K562 (cell line): ENCODE data around the gene SPTLC3. TPM values are rescaled to one million over a fixed set of nuclear protein-coding genes. Genes with fewer than 3 reads are reported as not detected.

Source experiments
- EWSR1 ChIP-seq: fragments of 450-650 bp; IDR thresholded peaks from 2 replicates; pipeline ENCODE4 v1.6.1; 2018; ENCODE audit warnings: borderline replicate concordance, mild to moderate bottlenecking, low read depth, moderate library complexity; ENCODE audit not compliant: partially characterized antibody
- NUFIP1 ChIP-seq: fragments of 450-650 bp; IDR thresholded peaks from 2 replicates; pipeline ENCODE4 v1.6.1; 2018; ENCODE audit not compliant: partially characterized antibody
- PHB ChIP-seq: fragments of 250-450 bp; sonication (Bioruptor Pico); IDR thresholded peaks from 2 replicates; pipeline ENCODE4 v1.5.0; 2021
- polyA plus RNA-seq, 8 experiments: library from polyadenylated mRNA; depleted of rRNA in 4 of 8; stranded (reverse) in 5 of 8; unstranded in 3 of 8; fragments of >200 nt; fragmentation: Nextera tagmentation in 2 of 8; fragmentation: Illumina TruSeq in 1 of 8; extraction: Ambion mirVana in 2 of 8; extraction: Trizol in 1 of 8; gene quantifications; 2 replicates each; pipeline versions ENCODE4 v1.2.1 to v1.2.3, GENCODE V29; 2011 to 2014; ENCODE audit warnings: inconsistent platforms in 1 of 8, missing spikeins in 1 of 8
- total RNA-seq, 7 experiments: library from RNA; depleted of rRNA in 6 of 7; stranded (reverse); fragments of >200 nt in 6 of 7; fragmentation: Illumina TruSeq in 2 of 7; extraction: Trizol in 2 of 7; gene quantifications; 2 replicates each; pipeline versions ENCODE4 v1.2.1 to v1.2.3, GENCODE V29; 2011 to 2021; ENCODE audit warnings: low replicate concordance in 1 of 7
- TF ChIP-seq, protein P1 (sequence below), 2 experiments: fragments of 150-350 bp in 1 of 2; IDR thresholded peaks; 2 replicates each; pipeline ENCODE4 v1.6.1; 2012 to 2016; ENCODE audit warnings: low read depth in 2 of 2, low read length in 2 of 2, mild to moderate bottlenecking in 1 of 2, moderate library complexity in 1 of 2
- TF ChIP-seq, protein P2 (sequence below): fragments of 250-450 bp; sonication (Bioruptor Pico); IDR thresholded peaks from 2 replicates; pipeline ENCODE4 v1.4.0; 2020; ENCODE audit warnings: mild to moderate bottlenecking, moderate library complexity, borderline replicate concordance
- TF ChIP-seq, protein P3 (sequence below): fragments of 250-450 bp; sonication (Bioruptor Pico); IDR thresholded peaks from 2 replicates; pipeline ENCODE4 v1.4.0; 2020
- TF ChIP-seq, protein P4 (sequence below): sonication (generic); formaldehyde crosslinking; IDR thresholded peaks from 2 replicates; pipeline ENCODE4 v1.8.0; 2022; ENCODE audit warnings: missing genetic modification reagents, mild to moderate bottlenecking, borderline replicate concordance

Gene SPTLC3
- total and polyA plus RNA-seq, 9 of the 15 experiments (the other 6 are each of a cell fraction or from before 2014, with no cell fraction given): not detected

DNA sequence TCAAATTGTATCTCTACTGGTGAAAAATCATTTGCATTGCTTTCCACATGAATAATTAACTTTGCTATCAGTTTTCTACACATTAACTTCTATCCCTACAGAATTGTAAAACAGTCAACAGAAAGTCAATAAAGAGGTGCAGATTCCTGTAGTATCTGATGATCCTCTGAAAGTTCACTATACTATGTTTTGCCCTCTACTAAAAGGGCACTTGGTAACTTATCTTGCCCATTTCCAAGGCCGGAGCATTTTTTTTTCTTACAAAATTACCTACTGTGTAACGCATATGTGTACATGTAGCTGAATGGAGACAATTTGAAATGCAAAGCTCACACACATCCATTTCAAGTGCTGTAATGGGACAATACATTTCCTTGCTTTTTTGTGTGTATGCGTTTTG lies 9.6 kb upstream of the SPTLC3 start (continued):
- TF ChIP-seq, protein P1, sequence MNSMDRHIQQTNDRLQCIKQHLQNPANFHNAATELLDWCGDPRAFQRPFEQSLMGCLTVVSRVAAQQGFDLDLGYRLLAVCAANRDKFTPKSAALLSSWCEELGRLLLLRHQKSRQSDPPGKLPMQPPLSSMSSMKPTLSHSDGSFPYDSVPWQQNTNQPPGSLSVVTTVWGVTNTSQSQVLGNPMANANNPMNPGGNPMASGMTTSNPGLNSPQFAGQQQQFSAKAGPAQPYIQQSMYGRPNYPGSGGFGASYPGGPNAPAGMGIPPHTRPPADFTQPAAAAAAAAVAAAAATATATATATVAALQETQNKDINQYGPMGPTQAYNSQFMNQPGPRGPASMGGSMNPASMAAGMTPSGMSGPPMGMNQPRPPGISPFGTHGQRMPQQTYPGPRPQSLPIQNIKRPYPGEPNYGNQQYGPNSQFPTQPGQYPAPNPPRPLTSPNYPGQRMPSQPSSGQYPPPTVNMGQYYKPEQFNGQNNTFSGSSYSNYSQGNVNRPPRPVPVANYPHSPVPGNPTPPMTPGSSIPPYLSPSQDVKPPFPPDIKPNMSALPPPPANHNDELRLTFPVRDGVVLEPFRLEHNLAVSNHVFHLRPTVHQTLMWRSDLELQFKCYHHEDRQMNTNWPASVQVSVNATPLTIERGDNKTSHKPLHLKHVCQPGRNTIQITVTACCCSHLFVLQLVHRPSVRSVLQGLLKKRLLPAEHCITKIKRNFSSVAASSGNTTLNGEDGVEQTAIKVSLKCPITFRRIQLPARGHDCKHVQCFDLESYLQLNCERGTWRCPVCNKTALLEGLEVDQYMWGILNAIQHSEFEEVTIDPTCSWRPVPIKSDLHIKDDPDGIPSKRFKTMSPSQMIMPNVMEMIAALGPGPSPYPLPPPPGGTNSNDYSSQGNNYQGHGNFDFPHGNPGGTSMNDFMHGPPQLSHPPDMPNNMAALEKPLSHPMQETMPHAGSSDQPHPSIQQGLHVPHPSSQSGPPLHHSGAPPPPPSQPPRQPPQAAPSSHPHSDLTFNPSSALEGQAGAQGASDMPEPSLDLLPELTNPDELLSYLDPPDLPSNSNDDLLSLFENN (IDR thresholded peaks at IDR 0.05; ENCODE audit: low read depth in 2 of 2, low read length in 2 of 2): no peak
- TF ChIP-seq, protein P2, sequence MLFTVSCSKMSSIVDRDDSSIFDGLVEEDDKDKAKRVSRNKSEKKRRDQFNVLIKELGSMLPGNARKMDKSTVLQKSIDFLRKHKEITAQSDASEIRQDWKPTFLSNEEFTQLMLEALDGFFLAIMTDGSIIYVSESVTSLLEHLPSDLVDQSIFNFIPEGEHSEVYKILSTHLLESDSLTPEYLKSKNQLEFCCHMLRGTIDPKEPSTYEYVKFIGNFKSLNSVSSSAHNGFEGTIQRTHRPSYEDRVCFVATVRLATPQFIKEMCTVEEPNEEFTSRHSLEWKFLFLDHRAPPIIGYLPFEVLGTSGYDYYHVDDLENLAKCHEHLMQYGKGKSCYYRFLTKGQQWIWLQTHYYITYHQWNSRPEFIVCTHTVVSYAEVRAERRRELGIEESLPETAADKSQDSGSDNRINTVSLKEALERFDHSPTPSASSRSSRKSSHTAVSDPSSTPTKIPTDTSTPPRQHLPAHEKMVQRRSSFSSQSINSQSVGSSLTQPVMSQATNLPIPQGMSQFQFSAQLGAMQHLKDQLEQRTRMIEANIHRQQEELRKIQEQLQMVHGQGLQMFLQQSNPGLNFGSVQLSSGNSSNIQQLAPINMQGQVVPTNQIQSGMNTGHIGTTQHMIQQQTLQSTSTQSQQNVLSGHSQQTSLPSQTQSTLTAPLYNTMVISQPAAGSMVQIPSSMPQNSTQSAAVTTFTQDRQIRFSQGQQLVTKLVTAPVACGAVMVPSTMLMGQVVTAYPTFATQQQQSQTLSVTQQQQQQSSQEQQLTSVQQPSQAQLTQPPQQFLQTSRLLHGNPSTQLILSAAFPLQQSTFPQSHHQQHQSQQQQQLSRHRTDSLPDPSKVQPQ (CRISPR knock-in tag): no peak
- TF ChIP-seq, protein P3, sequence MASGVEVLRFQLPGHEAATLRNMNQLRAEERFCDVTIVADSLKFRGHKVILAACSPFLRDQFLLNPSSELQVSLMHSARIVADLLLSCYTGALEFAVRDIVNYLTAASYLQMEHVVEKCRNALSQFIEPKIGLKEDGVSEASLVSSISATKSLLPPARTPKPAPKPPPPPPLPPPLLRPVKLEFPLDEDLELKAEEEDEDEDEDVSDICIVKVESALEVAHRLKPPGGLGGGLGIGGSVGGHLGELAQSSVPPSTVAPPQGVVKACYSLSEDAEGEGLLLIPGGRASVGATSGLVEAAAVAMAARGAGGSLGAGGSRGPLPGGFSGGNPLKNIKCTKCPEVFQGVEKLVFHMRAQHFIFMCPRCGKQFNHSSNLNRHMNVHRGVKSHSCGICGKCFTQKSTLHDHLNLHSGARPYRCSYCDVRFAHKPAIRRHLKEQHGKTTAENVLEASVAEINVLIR: no peak
- TF ChIP-seq NUFIP1 (no peak), EWSR1 (no peak), PHB (CRISPR knock-in tag) (no peak)
- TF ChIP-seq, protein P4, sequence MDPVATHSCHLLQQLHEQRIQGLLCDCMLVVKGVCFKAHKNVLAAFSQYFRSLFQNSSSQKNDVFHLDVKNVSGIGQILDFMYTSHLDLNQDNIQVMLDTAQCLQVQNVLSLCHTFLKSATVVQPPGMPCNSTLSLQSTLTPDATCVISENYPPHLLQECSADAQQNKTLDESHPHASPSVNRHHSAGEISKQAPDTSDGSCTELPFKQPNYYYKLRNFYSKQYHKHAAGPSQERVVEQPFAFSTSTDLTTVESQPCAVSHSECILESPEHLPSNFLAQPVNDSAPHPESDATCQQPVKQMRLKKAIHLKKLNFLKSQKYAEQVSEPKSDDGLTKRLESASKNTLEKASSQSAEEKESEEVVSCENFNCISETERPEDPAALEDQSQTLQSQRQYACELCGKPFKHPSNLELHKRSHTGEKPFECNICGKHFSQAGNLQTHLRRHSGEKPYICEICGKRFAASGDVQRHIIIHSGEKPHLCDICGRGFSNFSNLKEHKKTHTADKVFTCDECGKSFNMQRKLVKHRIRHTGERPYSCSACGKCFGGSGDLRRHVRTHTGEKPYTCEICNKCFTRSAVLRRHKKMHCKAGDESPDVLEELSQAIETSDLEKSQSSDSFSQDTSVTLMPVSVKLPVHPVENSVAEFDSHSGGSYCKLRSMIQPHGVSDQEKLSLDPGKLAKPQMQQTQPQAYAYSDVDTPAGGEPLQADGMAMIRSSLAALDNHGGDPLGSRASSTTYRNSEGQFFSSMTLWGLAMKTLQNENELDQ (CRISPR knock-in tag): no peak
